Mucosa of stomach (tissue), 1 donor: Measurements from ENCODE around the gene PODXL.
"Not testable (repeated sequence)": the region's sequence is repeated elsewhere in the genome, so short reads cannot be mapped to it uniquely, and the experiment has no call there.

ENCODE experiments used
- H3K27me3 ChIP-seq: one replicate; pipeline ENCODE4 v1.7.0; 2013; ENCODE audit warnings: mild to moderate bottlenecking, low read length; ENCODE audit not compliant: control insufficient read depth, insufficient read depth
- H3K36me3 ChIP-seq: one replicate; pipeline ENCODE4 v1.7.0; 2013; ENCODE audit warnings: low read length; ENCODE audit not compliant: control insufficient read depth, insufficient read depth
- H3K4me1 ChIP-seq: one replicate; pipeline ENCODE4 v1.7.0; 2013; ENCODE audit warnings: mild to moderate bottlenecking, low read length; ENCODE audit not compliant: control insufficient read depth, insufficient read depth
- H3K4me3 ChIP-seq: one replicate; pipeline ENCODE4 v1.7.0; 2013; ENCODE audit warnings: low read length
- H3K9ac ChIP-seq: one replicate; pipeline ENCODE4 v1.7.0; 2013; ENCODE audit warnings: mild to moderate bottlenecking, low read length, moderate library complexity
- H3K9me3 ChIP-seq: one replicate; pipeline ENCODE4 v1.7.0; 2013; ENCODE audit warnings: mild to moderate bottlenecking, low read length, moderate library complexity; ENCODE audit not compliant: control insufficient read depth
- donor health status: Pancreatic carcinoma.

The PODXL gene

GRCh38 chr7:131530137-131530536, 26.3 kb downstream of the PODXL start:
- Histone ChIP-seq H3K36me3 (no peaks in the 10 kb centered on the region), H3K4me1 (no peaks in the 10 kb centered on the region), H3K9ac (no peak overlapping the region), H3K4me3 (no peak overlapping the region), H3K9me3 (no peaks in the 10 kb centered on the region), H3K27me3 (no peaks in the 10 kb centered on the region)

- Histone ChIP-seq H3K9me3 (no peaks in the 10 kb centered on the region), H3K4me3 (no peak overlapping the region), H3K4me1 (no peaks in the 10 kb centered on the region), H3K36me3 (no peaks in the 10 kb centered on the region), H3K27me3 (no peaks in the 10 kb centered on the region), H3K9ac (no peak overlapping the region)
These were observed 26.8 kb downstream of the PODXL start for GRCh38 chr7:131529617-131530016.

- Histone ChIP-seq H3K27me3 (no peaks in the 10 kb centered on the region), H3K4me3 (no peak overlapping the region), H3K4me1 (no peaks in the 10 kb centered on the region), H3K9ac (no peak overlapping the region), H3K9me3 (no peaks in the 10 kb centered on the region), H3K36me3 (no peaks in the 10 kb centered on the region)
These were observed 27.2 kb downstream of the PODXL start for GRCh38 chr7:131529179-131529578.

- H3K36me3 ChIP-seq = no peaks in the 10 kb centered on the region
- H3K9me3 ChIP-seq = no peaks in the 10 kb centered on the region
- no peaks in the 10 kb centered on the region for H3K27me3 ChIP-seq
- no peak overlapping the region for H3K4me3 ChIP-seq
- no peak overlapping the region for H3K9ac ChIP-seq
- peaks cover 4% of the 10 kb centered on the region for H3K4me1 ChIP-seq
These were observed 29.0 kb downstream of the PODXL start for GRCh38 chr7:131527456-131527855.

GRCh38 chr7:131525820-131526219, 30.6 kb downstream of the PODXL start:
- Histone ChIP-seq H3K9me3 (no peaks in the 10 kb centered on the region), H3K9ac (no peak overlapping the region), H3K4me3 (no peak overlapping the region), H3K4me1 (peaks cover 9% of the 10 kb centered on the region), H3K27me3 (no peaks in the 10 kb centered on the region), H3K36me3 (no peaks in the 10 kb centered on the region)

- Histone ChIP-seq H3K4me1 (peaks cover 9% of the 10 kb centered on the region), H3K4me3 (no peak overlapping the region), H3K27me3 (no peaks in the 10 kb centered on the region), H3K9ac (no peak overlapping the region), H3K9me3 (no peaks in the 10 kb centered on the region), H3K36me3 (no peaks in the 10 kb centered on the region)
These were observed 31.7 kb downstream of the PODXL start for GRCh38 chr7:131524703-131525102.

GRCh38 chr7:131524115-131524514, 32.3 kb downstream of the PODXL start:
- Histone ChIP-seq H3K36me3 (no peaks in the 10 kb centered on the region), H3K4me1 (peaks cover 9% of the 10 kb centered on the region), H3K9ac (no peak overlapping the region), H3K27me3 (no peaks in the 10 kb centered on the region), H3K9me3 (no peaks in the 10 kb centered on the region), H3K4me3 (no peak overlapping the region)

GRCh38 chr7:131522325-131522930, 34.0 kb downstream of the PODXL start:
- H3K36me3 ChIP-seq = no peaks in the 10 kb centered on the region
- peaks cover 9% of the 10 kb centered on the region for H3K4me1 ChIP-seq
- no peaks in the 10 kb centered on the region for H3K27me3 ChIP-seq
- no peak overlapping the region for H3K4me3 ChIP-seq
- H3K9me3 ChIP-seq = no peaks in the 10 kb centered on the region
- H3K9ac ChIP-seq = no peak overlapping the region

GRCh38 chr7:131521651-131522163, 34.7 kb downstream of the PODXL start:
- Histone ChIP-seq H3K27me3 (no peaks in the 10 kb centered on the region), H3K4me1 (peaks cover 9% of the 10 kb centered on the region), H3K9me3 (no peaks in the 10 kb centered on the region), H3K36me3 (no peaks in the 10 kb centered on the region), H3K9ac (peak overlapping the region; percentile 7), H3K4me3 (no peak overlapping the region)

- Histone ChIP-seq H3K9ac (no peak overlapping the region), H3K9me3 (no peaks in the 10 kb centered on the region), H3K4me1 (peaks cover 9% of the 10 kb centered on the region), H3K27me3 (no peaks in the 10 kb centered on the region), H3K36me3 (no peaks in the 10 kb centered on the region), H3K4me3 (no peak overlapping the region)
These were observed 37.8 kb downstream of the PODXL start for GRCh38 chr7:131518626-131519025.

- H3K4me1 ChIP-seq = peaks cover 4% of the 10 kb centered on the region
- H3K4me3 ChIP-seq = no peak overlapping the region
- H3K36me3 ChIP-seq = no peaks in the 10 kb centered on the region
- H3K27me3 ChIP-seq = no peaks in the 10 kb centered on the region
- no peaks in the 10 kb centered on the region for H3K9me3 ChIP-seq
- H3K9ac ChIP-seq = no peak overlapping the region
These were observed 39.1 kb downstream of the PODXL start for GRCh38 chr7:131517218-131517923.

GRCh38 chr7:131515471-131515870, 41.0 kb downstream of the PODXL start:
- H3K4me3 ChIP-seq, H3K9ac ChIP-seq, H3K36me3 ChIP-seq, H3K9me3 ChIP-seq, H3K27me3 ChIP-seq, H3K4me1 ChIP-seq: not testable (repeated sequence)
